ENCODE data around the gene MS4A15. TPM values are rescaled to one million over a fixed set of nuclear protein-coding genes. Genes with fewer than 3 reads are reported as not detected.

MS4A15 gene
- total RNA-seq, 4 donors from 2014 or later, result not detected

DNA sequence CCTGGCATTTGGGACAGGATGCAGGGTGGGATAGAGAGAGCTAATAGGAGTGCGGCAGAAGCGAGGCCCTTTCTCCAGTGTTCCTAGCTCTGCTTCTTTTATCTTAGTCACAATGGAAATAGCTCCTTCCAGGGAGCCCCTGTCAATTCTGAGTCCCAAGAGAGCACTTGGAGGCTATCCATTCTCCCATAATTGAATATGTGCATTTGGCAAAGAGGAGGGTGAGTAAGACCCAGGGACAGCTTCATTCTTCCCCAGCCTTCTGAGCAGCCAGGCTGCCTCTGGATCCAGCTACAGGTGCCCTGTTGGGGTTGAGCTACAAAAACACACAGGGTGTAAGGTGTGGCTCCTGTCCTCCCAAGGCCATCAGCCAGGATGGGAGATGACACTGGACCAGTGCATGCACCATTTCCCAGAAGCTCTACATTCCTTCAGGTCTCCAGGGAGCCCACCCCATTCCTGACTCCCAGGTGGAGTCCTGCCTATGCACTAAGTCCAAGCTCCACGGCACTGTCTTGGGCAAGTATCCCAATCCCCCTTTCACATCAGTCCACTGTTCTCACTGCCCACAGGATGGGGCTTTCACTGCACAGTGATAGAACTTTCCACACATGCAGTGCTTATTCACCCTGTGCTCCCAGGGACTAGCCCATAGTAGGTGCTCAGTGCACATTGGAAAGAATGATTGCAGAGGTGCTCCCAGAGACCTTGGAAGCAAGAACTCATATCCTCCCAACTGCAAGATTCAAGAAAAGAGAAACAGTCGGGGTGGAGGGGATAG lies 34.7 kb downstream of the MS4A15 start:
- H3K4me3 ChIP-seq (ENCODE audit: low read depth, poor library complexity, severe bottlenecking), result no peak overlapping the region
- 91 to 93% methylated on average over 4 of the region's 4 CpGs for WGBS, 2 donors
- TF ChIP-seq, protein P1, sequence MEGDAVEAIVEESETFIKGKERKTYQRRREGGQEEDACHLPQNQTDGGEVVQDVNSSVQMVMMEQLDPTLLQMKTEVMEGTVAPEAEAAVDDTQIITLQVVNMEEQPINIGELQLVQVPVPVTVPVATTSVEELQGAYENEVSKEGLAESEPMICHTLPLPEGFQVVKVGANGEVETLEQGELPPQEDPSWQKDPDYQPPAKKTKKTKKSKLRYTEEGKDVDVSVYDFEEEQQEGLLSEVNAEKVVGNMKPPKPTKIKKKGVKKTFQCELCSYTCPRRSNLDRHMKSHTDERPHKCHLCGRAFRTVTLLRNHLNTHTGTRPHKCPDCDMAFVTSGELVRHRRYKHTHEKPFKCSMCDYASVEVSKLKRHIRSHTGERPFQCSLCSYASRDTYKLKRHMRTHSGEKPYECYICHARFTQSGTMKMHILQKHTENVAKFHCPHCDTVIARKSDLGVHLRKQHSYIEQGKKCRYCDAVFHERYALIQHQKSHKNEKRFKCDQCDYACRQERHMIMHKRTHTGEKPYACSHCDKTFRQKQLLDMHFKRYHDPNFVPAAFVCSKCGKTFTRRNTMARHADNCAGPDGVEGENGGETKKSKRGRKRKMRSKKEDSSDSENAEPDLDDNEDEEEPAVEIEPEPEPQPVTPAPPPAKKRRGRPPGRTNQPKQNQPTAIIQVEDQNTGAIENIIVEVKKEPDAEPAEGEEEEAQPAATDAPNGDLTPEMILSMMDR (IDR thresholded peaks at IDR 0.05), result no peak
- TF ChIP-seq POLR2A (IDR thresholded peaks at IDR 0.05), result no peak
- intact Hi-C loops (cut with DNase I; ENCODE audit: low total_unique reads), result no loop called here
- DNase-seq (ENCODE audit: low spot score in 2 of 2), result no peak

- 81 to 87% methylated on average over 3 of the region's 3 CpGs for WGBS, 2 donors
- no peak overlapping the region for H3K4me3 ChIP-seq (ENCODE audit: low read depth, poor library complexity, severe bottlenecking)
- no peak for DNase-seq (ENCODE audit: low spot score in 2 of 2)
- intact Hi-C loops (cut with DNase I; ENCODE audit: low total_unique reads), result no loop called here
- no peak for TF ChIP-seq POLR2A (IDR thresholded peaks at IDR 0.05)
- TF ChIP-seq, protein P1 (IDR thresholded peaks at IDR 0.05), result no peak
These were observed 35.9 kb downstream of the MS4A15 start for GRCh38 chr11:60792521-60792920.

- intact Hi-C loops (cut with DNase I; ENCODE audit: low total_unique reads), result no loop called here
- DNase-seq (ENCODE audit: low spot score in 2 of 2), result no peak
- TF ChIP-seq, protein P1 (IDR thresholded peaks at IDR 0.05), result no peak
- no peak for TF ChIP-seq POLR2A (IDR thresholded peaks at IDR 0.05)
- no peak overlapping the region for H3K4me3 ChIP-seq (ENCODE audit: low read depth, poor library complexity, severe bottlenecking)
- WGBS, 2 donors, result 66 to 86% methylated on average over 6 of the region's 6 CpGs
These were observed 38.6 kb downstream of the MS4A15 start for GRCh38 chr11:60795291-60795690.

DNA sequence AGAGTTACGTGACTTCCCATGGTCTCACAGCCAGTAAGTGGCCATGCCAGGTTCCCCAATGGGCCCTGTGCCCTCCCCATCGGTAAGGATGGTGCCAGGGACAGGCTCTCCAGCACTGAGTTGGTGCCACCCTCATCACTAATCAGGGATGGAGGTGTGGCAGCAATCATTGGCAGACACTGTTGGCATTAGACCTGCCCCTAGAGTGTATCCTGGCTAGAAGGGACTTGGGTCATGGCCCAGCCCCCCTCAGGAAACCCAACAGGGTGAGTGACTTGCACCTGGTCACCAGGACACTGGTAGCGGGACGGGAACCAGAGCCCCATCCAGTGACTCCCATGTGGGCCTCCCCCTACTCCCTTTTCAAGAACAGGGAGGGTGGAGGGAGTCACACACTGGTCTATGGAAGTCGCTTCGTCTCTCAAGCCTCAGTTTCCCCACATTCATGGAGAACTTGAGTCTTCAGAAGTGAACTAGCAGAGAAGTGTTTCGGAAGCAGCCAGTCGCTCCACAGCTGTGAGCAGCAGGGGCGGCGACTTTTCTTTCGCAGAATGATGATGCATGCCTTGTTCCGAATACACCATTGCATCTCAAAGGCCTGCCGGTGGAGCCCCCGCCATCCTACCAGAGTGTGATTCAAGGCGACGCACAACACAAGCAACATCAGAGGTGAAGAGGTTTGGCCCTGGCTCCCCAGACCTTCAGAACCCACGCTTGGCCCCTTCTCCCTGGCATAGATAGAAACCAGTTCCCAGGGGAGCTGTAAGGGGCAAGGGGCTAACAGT lies 41.4 kb downstream of the MS4A15 start:
- TF ChIP-seq, protein P1 (IDR thresholded peaks at IDR 0.05), result no peak
- TF ChIP-seq POLR2A (IDR thresholded peaks at IDR 0.05), result no peak
- 82 to 85% methylated on average over 17 of the region's 17 CpGs for WGBS, 2 donors
- H3K4me3 ChIP-seq (ENCODE audit: low read depth, poor library complexity, severe bottlenecking), result no peak overlapping the region

GRCh38 chr11:60798631-60799030 lies 42.0 kb downstream of the MS4A15 start:
- 91 to 95% methylated on average over 3 of the region's 3 CpGs for WGBS, 2 donors

More for the DNA sequence above, 41.4 kb downstream of the MS4A15 start:
- intact Hi-C loops (cut with DNase I; ENCODE audit: low total_unique reads), result no loop called here
- DNase-seq (ENCODE audit: low spot score in 2 of 2), result no peak

More at GRCh38 chr11:60798631-60799030, 42.0 kb downstream of the MS4A15 start:
- no peak for DNase-seq (ENCODE audit: low spot score in 2 of 2)
- no peak overlapping the region for H3K4me3 ChIP-seq (ENCODE audit: low read depth, poor library complexity, severe bottlenecking)
- intact Hi-C loops (cut with DNase I; ENCODE audit: low total_unique reads), result no loop called here
- TF ChIP-seq, protein P1 (IDR thresholded peaks at IDR 0.05), result no peak
- no peak for TF ChIP-seq POLR2A (IDR thresholded peaks at IDR 0.05)
